Measurements from ENCODE around the gene CTSC.

GRCh38 chr11:88345408-88345807 lies 7.9 kb upstream of the CTSC start:
- no peak for TF ChIP-seq CTCF (IDR thresholded peaks at IDR 0.05)
- TF ChIP-seq POLR2A (IDR thresholded peaks at IDR 0.05): no peak
